AG09309 (cell line): Measurements from ENCODE around the gene OXNAD1.

Source experiments
- DNase-seq: peaks from one replicate; pipeline ENCODE4 v3.0.0-alpha.2; 2010; ENCODE audit warnings: low read depth
- H3K4me3 ChIP-seq: 2 replicates; pipeline ENCODE4 v1.5.1; 2011; ENCODE audit warnings: mild to moderate bottlenecking, low read depth, low read length, moderate library complexity; ENCODE audit not compliant: control insufficient read depth
- TF ChIP-seq, protein P1 (sequence below): IDR thresholded peaks from 2 replicates; pipeline ENCODE4 v1.5.1; 2011; ENCODE audit warnings: mild to moderate bottlenecking, low read depth, low read length, inconsistent platforms; ENCODE audit not compliant: insufficient read depth, control insufficient read depth; ENCODE audit errors: missing control alignments

Gene OXNAD1

GRCh38 chr3:16245609-16246008, 19.4 kb upstream of the OXNAD1 start:
- no peak for DNase-seq
- TF ChIP-seq, protein P1, sequence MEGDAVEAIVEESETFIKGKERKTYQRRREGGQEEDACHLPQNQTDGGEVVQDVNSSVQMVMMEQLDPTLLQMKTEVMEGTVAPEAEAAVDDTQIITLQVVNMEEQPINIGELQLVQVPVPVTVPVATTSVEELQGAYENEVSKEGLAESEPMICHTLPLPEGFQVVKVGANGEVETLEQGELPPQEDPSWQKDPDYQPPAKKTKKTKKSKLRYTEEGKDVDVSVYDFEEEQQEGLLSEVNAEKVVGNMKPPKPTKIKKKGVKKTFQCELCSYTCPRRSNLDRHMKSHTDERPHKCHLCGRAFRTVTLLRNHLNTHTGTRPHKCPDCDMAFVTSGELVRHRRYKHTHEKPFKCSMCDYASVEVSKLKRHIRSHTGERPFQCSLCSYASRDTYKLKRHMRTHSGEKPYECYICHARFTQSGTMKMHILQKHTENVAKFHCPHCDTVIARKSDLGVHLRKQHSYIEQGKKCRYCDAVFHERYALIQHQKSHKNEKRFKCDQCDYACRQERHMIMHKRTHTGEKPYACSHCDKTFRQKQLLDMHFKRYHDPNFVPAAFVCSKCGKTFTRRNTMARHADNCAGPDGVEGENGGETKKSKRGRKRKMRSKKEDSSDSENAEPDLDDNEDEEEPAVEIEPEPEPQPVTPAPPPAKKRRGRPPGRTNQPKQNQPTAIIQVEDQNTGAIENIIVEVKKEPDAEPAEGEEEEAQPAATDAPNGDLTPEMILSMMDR, result no peak
- H3K4me3 ChIP-seq, result no peak overlapping the region

DNA sequence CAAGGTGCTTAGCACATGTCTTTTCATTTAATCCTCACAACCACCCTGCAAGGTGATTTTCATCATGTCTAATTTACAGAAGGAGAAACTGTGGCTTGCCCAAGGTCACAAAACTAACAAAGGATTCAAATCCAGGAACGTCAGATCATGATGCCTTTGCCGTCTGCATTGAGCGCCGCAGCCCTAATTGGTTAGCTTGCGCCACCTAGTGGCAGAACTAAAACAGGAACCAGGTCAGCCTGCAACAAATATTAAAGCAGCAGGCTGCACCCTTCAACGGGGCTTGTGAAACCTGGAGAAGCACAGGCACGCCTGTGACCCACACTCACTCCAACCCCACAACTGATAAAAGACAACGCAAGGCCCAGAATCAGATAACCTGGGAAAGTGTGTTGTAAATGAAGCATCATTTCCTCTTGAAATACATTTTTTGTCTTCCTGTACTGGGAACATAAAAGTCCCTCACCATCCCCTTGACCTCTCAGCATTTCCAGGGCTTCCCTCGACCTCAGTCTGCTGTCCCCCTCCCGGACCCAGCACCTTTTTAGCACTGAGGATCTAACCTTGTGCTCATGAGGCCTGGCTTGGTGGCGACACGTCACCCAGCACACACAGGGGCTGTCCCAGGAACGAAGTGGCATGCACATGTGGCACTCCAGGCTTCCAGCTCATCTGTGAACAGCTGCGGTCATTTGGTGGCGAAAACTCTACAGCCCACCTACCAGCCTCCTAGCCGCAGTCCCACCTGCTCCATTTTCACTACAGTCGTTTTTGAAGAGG, 17.5 kb upstream of the OXNAD1 start:
- DNase-seq, result peak; percentile 46
- H3K4me3 ChIP-seq, result no peak overlapping the region
- TF ChIP-seq, protein P1, result peak; percentile 92

GRCh38 chr3:16248556-16248955, 16.5 kb upstream of the OXNAD1 start:
- TF ChIP-seq, protein P1, result no peak
- no peak overlapping the region for H3K4me3 ChIP-seq
- no peak for DNase-seq

- H3K4me3 ChIP-seq, result no peak overlapping the region
- TF ChIP-seq, protein P1, result peak; percentile 57
- no peak for DNase-seq
These were observed 15.7 kb upstream of the OXNAD1 start for GRCh38 chr3:16249336-16249735.

- DNase-seq, result no peak
- TF ChIP-seq, protein P1, result no peak
These were observed 15.1 kb upstream of the OXNAD1 start for GRCh38 chr3:16249886-16250285.

GRCh38 chr3:16251316-16252085, 13.5 kb upstream of the OXNAD1 start:
- TF ChIP-seq, protein P1, result no peak
- no peak for DNase-seq
- no peak overlapping the region for H3K4me3 ChIP-seq

More at GRCh38 chr3:16249886-16250285, 15.1 kb upstream of the OXNAD1 start:
- no peak overlapping the region for H3K4me3 ChIP-seq
